HepG2 (cell line): ENCODE results near the gene IQGAP2. TPM values are rescaled to one million over a fixed set of nuclear protein-coding genes. Genes with fewer than 3 reads are reported as not detected.

Source experiments
- ATAC-seq: fragments of 200-7000 bp; cut with Tn5 transposase; 3 replicates; pipeline ENCODE4 v1.9.1; 2020; ENCODE audit warnings: mild to moderate bottlenecking, moderate library complexity
- BruUV-seq: library from RNA; stranded (reverse); fragments of 400-500 nt; replicated peaks from 2 replicates; lab custom pipeline; 2021; lab: Mats Ljungman, UMichigan
- CTCF ChIA-PET: fragments of 300-600 bp; formaldehyde crosslinking; extraction: SDS; loops from one replicate; lab custom pipeline; 2021; ENCODE audit warnings: low total read pairs, inconsistent platforms, low intra/inter-chr PET ratio; lab: Yijun Ruan, JAX
- POLR2A ChIA-PET: fragments of 350-600 bp; sonication (Branson Sonifier 250); formaldehyde crosslinking; loops from one replicate; lab custom pipeline; 2020; ENCODE audit warnings: antibody characterized with exemption, inconsistent platforms; lab: Yijun Ruan, JAX
- DNase-seq: peaks from one replicate; pipeline ENCODE4 v3.0.0-alpha.2; 2015; ENCODE audit warnings: low spot score
- FAIRE-seq: peaks from 3 replicates; lab custom pipeline; 2011; peaks lifted over from hg19 to GRCh38; lab: Jason Lieb, UNC
- H2AFZ ChIP-seq: one replicate; pipeline ENCODE4 v1.6.1; 2011; ENCODE audit warnings: low read length, inconsistent platforms
- H3K27ac ChIP-seq: fragments of 300-600 bp; 3 replicates; pipeline ENCODE4 v1.8.0; 2011; ENCODE audit warnings: mixed run types, mild to moderate bottlenecking, mixed read lengths, low read length, inconsistent platforms; ENCODE audit not compliant: insufficient read depth; ENCODE audit errors: extremely low read length
- H3K27me3 ChIP-seq, 2 experiments: fragments of 200-600 bp in 1 of 2; 2 replicates in 1 of 2; 3 replicates in 1 of 2; pipeline versions ENCODE4 v1.6.0 to v1.8.0; 2011; ENCODE audit warnings: low read length in 2 of 2, mild to moderate bottlenecking in 2 of 2, moderate library complexity in 2 of 2, inconsistent platforms in 1 of 2; ENCODE audit not compliant: insufficient read depth in 2 of 2, control insufficient read depth in 1 of 2
- H3K36me3 ChIP-seq, 2 experiments: fragments of 200-600 bp in 1 of 2; replicated peaks in 1 of 2; 2 replicates in 1 of 2; 3 replicates in 1 of 2; pipeline versions ENCODE4 v1.5.1 to v1.8.0; 2011; ENCODE audit warnings: low read length in 2 of 2, inconsistent platforms in 1 of 2; ENCODE audit not compliant: insufficient read depth in 2 of 2, control insufficient read depth in 1 of 2
- H3K4me1 ChIP-seq: 2 replicates; pipeline ENCODE4 v1.5.1; 2012; ENCODE audit warnings: low read length, inconsistent platforms; ENCODE audit not compliant: insufficient read depth
- H3K4me2 ChIP-seq: 2 replicates; pipeline ENCODE4 v1.6.0; 2011; ENCODE audit warnings: low read depth, low read length, inconsistent platforms
- H3K4me3 ChIP-seq, 3 experiments: fragments of 200-600 bp in 1 of 3; sonication (generic), shearing (Covaris generic) in 1 of 3; replicated peaks in 1 of 3; 2 replicates each; pipeline ENCODE4 v1.5.1; 2011 to 2016; ENCODE audit warnings: low read length in 3 of 3, inconsistent platforms in 2 of 3, low read depth in 2 of 3, mild to moderate bottlenecking in 2 of 3, control low read depth in 1 of 3, mixed read lengths in 1 of 3; ENCODE audit not compliant: insufficient read depth in 1 of 3
- H3K79me2 ChIP-seq: one replicate; pipeline ENCODE4 v1.6.1; 2011; ENCODE audit warnings: low read length, inconsistent platforms; ENCODE audit not compliant: insufficient read depth
- H3K9ac ChIP-seq: 2 replicates; pipeline ENCODE4 v1.6.0; 2011; ENCODE audit warnings: mild to moderate bottlenecking, low read depth, low read length, inconsistent platforms; ENCODE audit not compliant: insufficient read depth
- H3K9me3 ChIP-seq: 2 replicates; pipeline ENCODE4 v1.5.1; 2012; ENCODE audit warnings: mild to moderate bottlenecking, low read length
- H4K20me1 ChIP-seq: 2 replicates; pipeline ENCODE4 v1.6.0; 2011; ENCODE audit warnings: inconsistent platforms, mild to moderate bottlenecking, low read length, moderate library complexity; ENCODE audit not compliant: insufficient read depth
- FIP1L1 ChIP-seq: fragments of 200-400 bp; formaldehyde crosslinking; IDR thresholded peaks from 2 replicates; pipeline ENCODE4 v1.6.1; 2018; ENCODE audit warnings: low read depth, mild to moderate bottlenecking, low read length, moderate library complexity, borderline replicate concordance; ENCODE audit not compliant: insufficient read depth
- KAT8 ChIP-seq: IDR thresholded peaks from 2 replicates; pipeline ENCODE4 v1.6.1; 2016; ENCODE audit warnings: missing genetic modification reagents, missing compliant biosample characterization
- KIAA2018 ChIP-seq: sonication (generic); formaldehyde crosslinking; IDR thresholded peaks from 2 replicates; pipeline ENCODE4 v1.5.0; 2020; ENCODE audit warnings: mild to moderate bottlenecking, missing genetic modification reagents, borderline replicate concordance
- MXI1 ChIP-seq: IDR thresholded peaks from 3 replicates; pipeline ENCODE4 v1.6.1; 2012; ENCODE audit warnings: low read depth, low read length, inconsistent platforms, borderline replicate concordance
- ZBTB26 ChIP-seq: IDR thresholded peaks from 2 replicates; pipeline ENCODE4 v1.6.1; 2016; ENCODE audit warnings: missing compliant biosample characterization, missing genetic modification reagents, borderline replicate concordance
- ZMAT5 ChIP-seq: sonication (generic); formaldehyde crosslinking; IDR thresholded peaks from 2 replicates; pipeline ENCODE4 v1.5.0; 2020; ENCODE audit warnings: mild to moderate bottlenecking, low read depth, missing genetic modification reagents, borderline replicate concordance
- ZNF615 ChIP-seq: sonication (generic); formaldehyde crosslinking; IDR thresholded peaks from 2 replicates; pipeline ENCODE4 v1.5.0; 2020; ENCODE audit warnings: mild to moderate bottlenecking, missing genetic modification reagents, borderline replicate concordance
- ZSCAN22 ChIP-seq: sonication (generic); formaldehyde crosslinking; IDR thresholded peaks from 2 replicates; pipeline ENCODE4 v1.4.0; 2020; ENCODE audit warnings: mild to moderate bottlenecking, missing genetic modification reagents
- WGBS: methylation state at CpG from one replicate; pipeline ENCODE4 v1.1.6; 2017; ENCODE audit warnings: low lambda C conversion rate; 5-methylcytosine and 5-hydroxymethylcytosine counted together
- in situ Hi-C: cut with HindIII; loops from 2 replicates; pipeline ENCODE4 v1.10.0; 2017; ENCODE audit warnings: low pct_unique_long_range_greater_than_20kb; ENCODE audit not compliant: extremely low pct_ligation_motif_present
- intact Hi-C: fragments of 100-400 bp; cut with micrococcal nuclease; formaldehyde crosslinking; loops from one replicate; pipeline ENCODE4 v1.10.0; 2022; ENCODE audit not compliant: unreplicated experiment
- polyA plus RNA-seq, 8 experiments: library from polyadenylated mRNA; depleted of rRNA in 3 of 8; stranded (reverse) in 7 of 8; unstranded in 1 of 8; fragments of >200 nt; fragmentation: Illumina TruSeq in 4 of 8; extraction: Trizol in 4 of 8; gene quantifications; 2 replicates each; pipeline versions ENCODE4 v1.2.1 to v1.2.3, GENCODE V29; 2011 to 2016; ENCODE audit warnings: low read depth in 4 of 8, missing spikeins in 1 of 8, mixed read lengths in 1 of 8; ENCODE audit not compliant: insufficient read depth in 1 of 8
- total RNA-seq, 5 experiments: library from RNA; depleted of rRNA; stranded (reverse); fragments of >200 nt; fragmentation: Illumina TruSeq; extraction: Trizol; gene quantifications; 2 replicates each; pipeline ENCODE4 v1.2.3, GENCODE V29; 2016; ENCODE audit warnings: low read depth in 1 of 5
- TF ChIP-seq, protein P1 (sequence below): sonication (generic); formaldehyde crosslinking; IDR thresholded peaks from 2 replicates; pipeline ENCODE4 v1.4.0; 2020; ENCODE audit warnings: low read depth, mild to moderate bottlenecking, missing genetic modification reagents

IQGAP2 gene
- total and polyA plus RNA-seq, 2 of the 13 experiments (the other 11 are each of a cell fraction or from before 2014, with no cell fraction given) = 35.2 to 83.3 TPM

DNA sequence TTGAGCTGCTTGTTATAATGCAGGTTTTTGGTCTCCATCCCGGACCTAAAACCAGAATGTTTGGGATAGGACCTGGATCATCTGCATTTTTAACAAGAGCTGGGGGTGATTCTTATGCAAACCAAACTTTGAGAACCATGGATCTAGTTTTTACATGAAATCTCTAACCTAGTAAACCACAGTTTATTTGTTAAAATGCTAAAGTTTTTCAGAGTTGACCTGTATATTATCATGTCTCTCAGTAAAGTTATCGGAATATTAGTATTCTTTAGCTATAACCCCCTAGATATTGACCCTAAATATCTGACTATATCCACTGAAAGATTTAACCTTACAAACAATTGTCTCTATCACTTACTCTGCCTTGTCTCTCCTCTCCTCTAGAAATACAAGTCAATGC is 341.5 kb downstream of the IQGAP2 start (continued):
- TF ChIP-seq ZSCAN22 (CRISPR knock-in tag) = no peak

- Histone ChIP-seq H4K20me1 (no peaks in the 10 kb centered on the region), H3K9me3 (no peaks in the 10 kb centered on the region), H3K27ac (no peak overlapping the region), H3K4me1 (peaks cover 5% of the 10 kb centered on the region), H3K79me2 (no peaks in the 10 kb centered on the region), H3K4me3 (no peak overlapping the region), H2AFZ (no peak overlapping the region), H3K36me3 (no peaks in the 10 kb centered on the region), H3K9ac (no peak overlapping the region), H3K27me3 (no peaks in the 10 kb centered on the region; a peak in 1 of 5 replicates), H3K4me2 (no peak overlapping the region)
- no peak for TF ChIP-seq ZNF615 (CRISPR knock-in tag)
- no peak for TF ChIP-seq MXI1
- TF ChIP-seq KIAA2018 (CRISPR knock-in tag) = no peak
- TF ChIP-seq, protein P1, sequence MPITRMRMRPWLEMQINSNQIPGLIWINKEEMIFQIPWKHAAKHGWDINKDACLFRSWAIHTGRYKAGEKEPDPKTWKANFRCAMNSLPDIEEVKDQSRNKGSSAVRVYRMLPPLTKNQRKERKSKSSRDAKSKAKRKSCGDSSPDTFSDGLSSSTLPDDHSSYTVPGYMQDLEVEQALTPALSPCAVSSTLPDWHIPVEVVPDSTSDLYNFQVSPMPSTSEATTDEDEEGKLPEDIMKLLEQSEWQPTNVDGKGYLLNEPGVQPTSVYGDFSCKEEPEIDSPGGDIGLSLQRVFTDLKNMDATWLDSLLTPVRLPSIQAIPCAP = no peak
- TF ChIP-seq FIP1L1 = no peak
- TF ChIP-seq KAT8 = no peak
- no peak for TF ChIP-seq ZBTB26 (CRISPR knock-in tag)
- no peak for TF ChIP-seq ZMAT5
- FAIRE-seq = no peak
- in situ Hi-C loops = no loop called here
- no peak for ATAC-seq
- intact Hi-C loops = loop anchor here (5.0 kb wide), 1 partner anchor 1463 kb away; no protein-coding TSS in a partner anchor
- CTCF ChIA-PET = no interaction called here
- no peak for DNase-seq
- POLR2A ChIA-PET = no interaction called here
- WGBS = 23% methylated on average over 3 of the region's 3 CpGs
- BruUV-seq = no TSS peak
Observed at GRCh38 chr5:76745670-76746069, 342.6 kb downstream of the IQGAP2 start.
